DOHH2 (cell line): Measurements from ENCODE around the gene OGFOD3.

Experiments
- H3F3A ChIP-seq: fragments of 200-600 bp; sonication (generic), shearing (Covaris generic); 2 replicates; pipeline ENCODE4 v1.6.0; 2016; ENCODE audit warnings: antibody characterized with exemption, mild to moderate bottlenecking; ENCODE audit not compliant: control insufficient read depth, insufficient read depth
- H3K27ac ChIP-seq: fragments of 200-600 bp; sonication (generic); 2 replicates; pipeline ENCODE4 v1.5.1; 2014; ENCODE audit warnings: low read depth, mild to moderate bottlenecking, low read length, moderate library complexity
- H3K27me3 ChIP-seq: fragments of 200-600 bp; sonication (generic); 2 replicates; pipeline ENCODE4 v1.6.1; 2014; ENCODE audit warnings: mild to moderate bottlenecking, low read length, mixed read lengths; ENCODE audit not compliant: control insufficient read depth
- H3K36me3 ChIP-seq: fragments of 200-600 bp; sonication (generic); 2 replicates; pipeline ENCODE4 v1.6.1; 2014; ENCODE audit warnings: mild to moderate bottlenecking, low read length, moderate library complexity, mixed read lengths; ENCODE audit not compliant: control insufficient read depth
- H3K4me1 ChIP-seq: fragments of 200-600 bp; sonication (generic); 2 replicates; pipeline ENCODE4 v1.6.1; 2014; ENCODE audit warnings: mild to moderate bottlenecking, low read length, mixed read lengths; ENCODE audit not compliant: control insufficient read depth
- H3K4me2 ChIP-seq: fragments of 200-600 bp; sonication (generic); 2 replicates; pipeline ENCODE4 v1.6.0; 2014; ENCODE audit warnings: mild to moderate bottlenecking, low read length, moderate library complexity
- H3K4me3 ChIP-seq: fragments of 200-600 bp; sonication (generic); 2 replicates; pipeline ENCODE4 v1.5.1; 2014; ENCODE audit warnings: mild to moderate bottlenecking, low read length, mixed read lengths
- H3K79me2 ChIP-seq: fragments of 200-600 bp; sonication (generic); 2 replicates; pipeline ENCODE4 v1.6.1; 2014; ENCODE audit warnings: mild to moderate bottlenecking, low read length, mixed read lengths; ENCODE audit not compliant: control insufficient read depth
- H3K9me2 ChIP-seq: fragments of 200-600 bp; sonication (generic); replicated peaks from 2 replicates; pipeline ENCODE4 v1.6.1; 2014; ENCODE audit warnings: mild to moderate bottlenecking, low read length, mixed read lengths; ENCODE audit not compliant: control insufficient read depth
- H3K9me3 ChIP-seq: fragments of 200-600 bp; sonication (generic); 2 replicates; pipeline ENCODE4 v1.6.1; 2014; ENCODE audit warnings: antibody characterized with exemption, low read length, mixed read lengths; ENCODE audit not compliant: control insufficient read depth, insufficient read depth
- H4K20me1 ChIP-seq: fragments of 200-600 bp; sonication (generic); 2 replicates; pipeline ENCODE4 v1.6.0; 2014; ENCODE audit warnings: low read depth, mild to moderate bottlenecking, antibody characterized with exemption, low read length, moderate library complexity; ENCODE audit not compliant: control insufficient read depth, insufficient read depth
- CTCF ChIP-seq: fragments of 200-600 bp; sonication (generic); IDR thresholded peaks from one replicate; pipeline ENCODE4 v1.5.1; 2014; ENCODE audit warnings: antibody characterized with exemption, mild to moderate bottlenecking, low read depth, low read length; ENCODE audit not compliant: poor library complexity, severe bottlenecking
- EZH2phosphoT487 ChIP-seq: fragments of 200-600 bp; sonication (generic); IDR thresholded peaks from 2 replicates; pipeline ENCODE4 v1.6.1; 2017; ENCODE audit warnings: borderline replicate concordance, mild to moderate bottlenecking, antibody characterized with exemption, low read length, moderate library complexity, mixed read lengths

The OGFOD3 gene

DNA sequence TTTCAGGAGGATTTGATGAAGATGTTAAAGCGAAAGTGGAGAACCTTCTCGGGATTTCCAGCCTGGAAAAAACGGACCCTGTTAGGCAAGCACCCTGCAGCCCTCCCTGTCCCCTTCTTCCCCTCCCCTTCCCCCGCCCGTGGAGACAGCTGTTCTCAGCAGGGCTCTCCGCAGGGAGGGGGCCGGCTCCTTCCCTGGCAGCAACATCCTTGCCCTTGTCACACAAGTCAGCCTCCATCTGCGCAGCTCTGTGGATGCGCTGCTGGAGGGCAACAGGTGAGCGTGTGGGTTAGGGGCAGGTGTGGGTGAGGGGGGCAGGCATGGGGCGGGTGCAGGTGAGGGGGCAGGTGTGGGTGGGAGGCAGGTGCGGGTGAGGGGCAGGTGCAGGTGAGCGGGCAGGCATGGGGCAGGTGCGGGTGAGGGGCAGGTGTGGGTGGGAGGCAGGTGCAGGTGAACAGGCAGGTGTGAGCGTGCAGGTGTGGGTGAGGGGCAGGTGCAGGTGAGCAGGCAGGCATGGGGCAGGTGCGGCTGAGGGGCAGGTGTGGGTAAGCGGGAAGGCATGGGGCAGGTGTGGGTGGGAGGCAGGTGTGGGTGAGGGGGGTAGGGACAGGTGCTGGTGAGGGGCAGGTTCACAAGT is 22.7 kb upstream of the OGFOD3 start:
- Histone ChIP-seq H3K27me3 (no peaks in the 10 kb centered on the region), H3K36me3 (peaks cover 49% of the 10 kb centered on the region), H3F3A (peaks cover 5% of the 10 kb centered on the region; the same call in 1 of the 2 replicates), H3K79me2 (peaks cover 4% of the 10 kb centered on the region), H3K4me3 (no peak overlapping the region), H3K4me1 (peaks cover 22% of the 10 kb centered on the region), H3K27ac (peak overlapping the region; percentile 10; the same call in 1 of the 2 replicates), H4K20me1 (no peaks in the 10 kb centered on the region), H3K9me3 (peaks cover 3% of the 10 kb centered on the region; the same call in 1 of the 2 replicates), H3K4me2 (no peak overlapping the region), H3K9me2 (no peaks in the 10 kb centered on the region)
- TF ChIP-seq EZH2phosphoT487 (no peak), CTCF (no peak)

DNA sequence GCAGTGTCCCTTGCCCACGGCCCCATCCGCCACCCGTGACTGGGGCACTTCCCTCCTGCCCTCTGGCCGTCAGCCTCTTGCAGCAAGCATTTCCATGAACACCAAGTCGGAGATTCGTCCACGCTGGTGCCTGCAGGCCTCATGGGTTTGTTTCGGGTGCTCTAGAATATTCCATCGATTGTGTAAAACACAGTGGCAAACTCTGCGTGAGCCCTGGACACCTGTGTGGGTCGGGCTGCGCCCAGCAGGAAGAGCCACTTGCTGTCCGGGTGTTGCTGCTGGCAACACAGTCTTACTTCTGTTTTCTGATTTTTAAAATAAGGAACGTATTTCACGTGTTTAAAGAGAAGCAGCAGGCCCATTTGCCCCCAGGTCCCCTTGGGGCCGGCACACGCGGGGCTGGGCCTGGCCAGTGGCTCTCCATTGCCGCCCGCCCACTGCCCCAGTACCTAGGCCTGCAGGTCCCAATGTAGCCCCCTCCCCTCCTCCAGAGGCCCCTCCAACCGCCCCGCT is 22.1 kb upstream of the OGFOD3 start:
- Histone ChIP-seq H3K36me3 (peaks cover 43% of the 10 kb centered on the region), H3K79me2 (no peaks in the 10 kb centered on the region), H3F3A (peaks cover 5% of the 10 kb centered on the region; the same call in 1 of the 2 replicates), H3K27ac (peak overlapping the region; percentile 10; the same call in 1 of the 2 replicates), H4K20me1 (no peaks in the 10 kb centered on the region), H3K4me3 (no peak overlapping the region), H3K4me2 (no peak overlapping the region), H3K9me2 (no peaks in the 10 kb centered on the region), H3K27me3 (no peaks in the 10 kb centered on the region), H3K9me3 (peaks cover 3% of the 10 kb centered on the region; the same call in 1 of the 2 replicates), H3K4me1 (peaks cover 22% of the 10 kb centered on the region)
- no peak for TF ChIP-seq CTCF
- TF ChIP-seq EZH2phosphoT487 = no peak

- no peaks in the 10 kb centered on the region for H3K79me2 ChIP-seq
- H3K36me3 ChIP-seq = peaks cover 37% of the 10 kb centered on the region
- no peaks in the 10 kb centered on the region for H3K9me2 ChIP-seq
- no peak overlapping the region for H3K27ac ChIP-seq
- H3K4me2 ChIP-seq = no peak overlapping the region
- H3K9me3 ChIP-seq = peaks cover 3% of the 10 kb centered on the region; the same call in 1 of the 2 replicates
- no peaks in the 10 kb centered on the region for H4K20me1 ChIP-seq
- peaks cover 28% of the 10 kb centered on the region for H3K4me1 ChIP-seq
- H3F3A ChIP-seq = peaks cover 5% of the 10 kb centered on the region; the same call in 1 of the 2 replicates
- TF ChIP-seq CTCF (no peak), EZH2phosphoT487 (no peak)
- no peaks in the 10 kb centered on the region for H3K27me3 ChIP-seq
- no peak overlapping the region for H3K4me3 ChIP-seq
Measured at GRCh38 chr17:82439829-82440365, 21.5 kb upstream of the OGFOD3 start.
